AG10803 (cell line): ENCODE measurements around the gene LRCOL1.

Experiments used
- DNase-seq: peaks from one replicate; pipeline ENCODE4 v3.0.0; 2010; ENCODE audit warnings: low read depth
- H3K4me3 ChIP-seq: 2 replicates; pipeline ENCODE4 v1.5.1; 2011; ENCODE audit warnings: mild to moderate bottlenecking, low read length, control low read depth
- CTCF ChIP-seq: conservative IDR thresholded peaks from 2 replicates; pipeline ENCODE4 v1.5.1; 2011; ENCODE audit warnings: mild to moderate bottlenecking, low read length, control low read depth, inconsistent platforms

Gene LRCOL1

GRCh38 chr12:132558042-132558856, 52.1 kb downstream of the LRCOL1 start:
- no peak for TF ChIP-seq CTCF
- DNase-seq, result no peak
- no peak overlapping the region for H3K4me3 ChIP-seq

- no peak overlapping the region for H3K4me3 ChIP-seq
- DNase-seq, result no peak
- TF ChIP-seq CTCF, result no peak
Observed at GRCh38 chr12:132557291-132558015, 52.9 kb downstream of the LRCOL1 start.

- no peak for DNase-seq
- TF ChIP-seq CTCF, result no peak
- no peak overlapping the region for H3K4me3 ChIP-seq
Observed at GRCh38 chr12:132556801-132557200, 53.6 kb downstream of the LRCOL1 start.

- no peak overlapping the region for H3K4me3 ChIP-seq
- DNase-seq, result no peak
- TF ChIP-seq CTCF, result no peak
Observed at GRCh38 chr12:132556216-132556615, 54.2 kb downstream of the LRCOL1 start.

GRCh38 chr12:132555686-132556085, 54.7 kb downstream of the LRCOL1 start:
- no peak for TF ChIP-seq CTCF
- DNase-seq, result no peak
- H3K4me3 ChIP-seq, result no peak overlapping the region

- DNase-seq, result no peak
- H3K4me3 ChIP-seq, result no peak overlapping the region
- TF ChIP-seq CTCF, result peak; percentile 27
Observed at GRCh38 chr12:132554845-132555630, 55.3 kb downstream of the LRCOL1 start.
